ENCODE measurements around the gene TP73.

Gene TP73

DNA sequence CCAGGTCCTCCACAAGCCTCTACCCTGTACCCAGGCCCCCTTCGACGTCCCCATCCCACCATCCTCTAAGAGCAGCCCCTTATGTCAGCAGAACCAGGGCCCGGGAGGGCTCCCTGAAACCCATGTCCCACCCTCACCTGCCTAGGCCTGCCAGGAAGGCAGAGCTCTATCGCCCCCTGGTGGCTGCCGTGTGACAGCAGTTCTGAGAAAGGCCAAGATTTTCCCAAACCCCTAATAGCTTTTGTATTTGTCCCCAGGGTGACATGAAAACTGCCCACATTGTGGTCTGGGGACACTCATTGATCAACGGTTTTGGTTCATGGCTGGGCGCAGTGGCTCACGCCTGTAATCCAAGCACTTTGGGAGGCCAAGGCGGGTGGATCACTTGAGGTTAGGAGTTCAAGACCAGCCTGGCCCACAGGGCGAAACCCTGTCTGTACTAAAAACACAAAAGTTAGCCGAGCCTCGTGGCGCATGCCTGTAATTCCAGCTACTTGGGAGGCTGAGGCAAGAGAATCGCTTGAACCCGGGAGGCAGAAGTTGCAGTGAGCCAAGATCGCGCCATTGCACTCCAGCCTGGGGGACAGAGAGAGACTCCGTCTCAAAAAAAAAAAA, 72.2 kb downstream of the TP73 start:
- DNase-seq: peak in 45 of 56 donors; percentile 11 to 84 (median 47)

DNA sequence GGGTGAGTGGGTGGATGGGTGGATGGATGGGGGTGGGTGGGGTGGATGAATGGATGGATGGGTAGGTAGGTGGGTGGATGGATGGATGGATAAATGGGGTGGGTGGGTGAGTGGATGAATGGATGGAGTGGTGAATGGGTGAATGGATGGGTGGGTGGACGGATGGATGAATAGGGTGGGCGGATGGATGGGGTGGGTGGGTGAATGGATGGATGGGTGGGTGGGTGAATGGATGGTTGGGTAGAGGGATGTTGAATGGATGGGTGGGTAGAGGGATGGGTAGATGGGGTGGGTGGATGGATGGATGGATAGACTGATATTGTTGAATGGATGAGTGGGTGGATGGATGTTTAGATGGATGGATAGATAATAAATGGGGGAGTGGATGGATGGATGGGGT, 73.0 kb downstream of the TP73 start:
- no peak for DNase-seq

DNA sequence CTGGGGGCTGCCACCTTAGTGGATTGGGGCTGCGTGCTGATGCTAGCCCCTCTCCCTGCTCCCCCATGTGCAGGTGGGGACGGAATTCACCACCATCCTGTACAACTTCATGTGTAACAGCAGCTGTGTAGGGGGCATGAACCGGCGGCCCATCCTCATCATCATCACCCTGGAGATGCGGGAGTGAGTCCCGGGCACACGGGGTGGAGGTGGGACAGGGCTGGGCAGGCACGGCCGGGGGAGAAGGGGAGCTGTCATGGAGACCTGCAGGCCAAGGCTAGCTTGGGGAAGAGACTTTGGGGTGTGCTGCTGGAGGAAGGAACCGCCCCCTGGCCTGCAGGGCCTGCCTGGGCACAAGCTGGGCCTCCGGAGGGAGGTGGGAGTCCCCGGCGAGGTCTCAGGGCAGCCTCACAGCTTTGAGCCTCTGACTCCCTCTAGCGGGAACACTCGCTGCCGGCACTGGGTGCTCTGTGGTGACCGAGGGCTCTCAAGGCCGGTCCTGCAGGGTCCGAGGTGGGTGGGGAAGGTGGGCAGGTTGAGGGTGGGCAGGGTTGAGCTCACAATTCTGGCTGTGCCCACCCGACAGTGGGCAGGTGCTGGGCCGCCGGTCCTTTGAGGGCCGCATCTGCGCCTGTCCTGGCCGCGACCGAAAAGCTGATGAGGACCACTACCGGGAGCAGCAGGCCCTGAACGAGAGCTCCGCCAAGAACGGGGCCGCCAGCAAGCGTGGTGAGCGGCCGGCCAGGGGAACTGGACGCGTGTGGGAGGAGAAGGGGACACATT, 74.9 kb downstream of the TP73 start:
- DNase-seq: peak in 28 of 56 donors; percentile 18 to 69 (median 42)

DNA sequence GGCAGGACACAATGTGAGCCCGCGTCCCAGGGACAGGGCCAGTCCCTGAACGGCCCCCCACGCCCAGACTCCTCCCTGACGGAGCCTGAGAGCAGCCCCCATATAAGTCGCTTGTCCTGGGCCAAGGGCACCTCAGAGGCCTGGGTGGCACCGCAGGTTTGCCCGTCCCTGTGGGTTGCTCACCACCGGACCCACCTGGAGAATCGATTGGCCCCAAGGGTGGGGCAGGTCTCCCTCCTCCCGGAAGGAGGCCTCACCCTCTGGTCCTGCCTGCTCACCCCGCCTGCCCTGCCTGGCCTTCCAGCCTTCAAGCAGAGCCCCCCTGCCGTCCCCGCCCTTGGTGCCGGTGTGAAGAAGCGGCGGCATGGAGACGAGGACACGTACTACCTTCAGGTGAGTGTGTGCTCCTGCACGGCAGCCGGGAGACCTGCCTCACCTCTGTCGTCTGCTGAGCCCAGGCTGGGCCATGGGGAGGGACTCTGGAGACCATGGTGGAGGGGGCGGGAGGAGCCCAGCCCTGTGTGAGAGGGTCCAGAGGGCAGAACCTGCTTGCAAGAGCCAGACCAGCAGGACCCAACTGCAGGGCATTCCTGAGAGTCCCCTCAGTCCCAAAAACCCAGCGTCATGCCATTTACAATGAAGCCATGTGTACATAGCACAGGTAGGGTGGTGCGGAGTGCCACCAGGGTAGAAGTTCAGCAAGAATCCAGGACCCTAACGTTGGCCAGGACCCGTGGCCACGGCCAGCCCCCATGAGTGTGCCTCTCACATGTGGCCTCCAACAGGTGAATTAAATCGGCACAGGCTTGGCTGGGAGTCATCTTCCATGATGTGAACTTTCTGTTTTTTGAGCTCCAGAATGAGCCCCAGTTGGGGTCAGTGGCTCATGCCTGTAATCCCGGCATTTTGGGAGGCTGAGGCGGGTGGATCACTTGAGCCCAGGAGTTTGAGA, 75.8 kb downstream of the TP73 start:
- DNase-seq: no peak

DNA sequence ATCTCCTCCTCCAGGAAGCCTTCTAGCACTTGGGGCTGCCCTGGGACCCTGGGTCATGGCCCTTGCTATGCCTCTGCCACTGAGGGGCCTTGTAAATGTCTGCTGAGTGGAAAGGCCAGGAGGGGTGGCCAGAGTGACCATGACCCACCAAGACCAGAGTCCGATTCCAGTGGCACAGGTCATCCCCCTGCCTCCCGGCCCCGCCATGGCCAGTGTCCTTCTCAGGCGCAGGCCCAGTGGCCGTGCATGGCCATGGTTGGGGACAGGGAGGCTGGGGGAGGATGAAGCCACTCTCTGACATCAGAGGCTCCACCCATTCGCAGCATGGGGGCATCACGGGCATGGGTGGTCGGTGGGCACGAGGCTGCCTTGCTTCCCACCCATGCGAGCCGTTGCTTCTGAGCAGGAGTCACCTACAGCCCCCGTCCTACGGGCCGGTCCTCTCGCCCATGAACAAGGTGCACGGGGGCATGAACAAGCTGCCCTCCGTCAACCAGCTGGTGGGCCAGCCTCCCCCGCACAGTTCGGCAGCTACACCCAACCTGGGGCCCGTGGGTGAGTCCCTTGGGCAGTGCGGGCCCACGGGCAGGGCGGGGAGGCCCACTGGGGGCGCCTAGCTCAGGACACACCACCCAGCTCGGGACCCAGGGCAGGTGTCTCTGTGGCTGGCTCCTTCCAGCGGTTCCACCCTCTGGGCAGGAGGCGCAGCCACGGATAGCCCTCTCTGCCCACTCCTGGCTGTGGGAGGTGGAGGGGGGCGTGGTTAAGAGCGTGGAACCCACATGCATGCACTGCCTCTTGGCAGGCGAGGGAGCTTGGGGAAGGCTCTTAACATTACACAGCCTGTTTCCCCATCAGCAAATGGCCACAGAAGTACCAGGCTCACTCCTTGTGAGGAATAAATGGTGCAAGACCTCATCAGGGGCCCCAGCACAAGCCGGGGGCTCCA, 77.6 kb downstream of the TP73 start:
- no peak for DNase-seq

DNA sequence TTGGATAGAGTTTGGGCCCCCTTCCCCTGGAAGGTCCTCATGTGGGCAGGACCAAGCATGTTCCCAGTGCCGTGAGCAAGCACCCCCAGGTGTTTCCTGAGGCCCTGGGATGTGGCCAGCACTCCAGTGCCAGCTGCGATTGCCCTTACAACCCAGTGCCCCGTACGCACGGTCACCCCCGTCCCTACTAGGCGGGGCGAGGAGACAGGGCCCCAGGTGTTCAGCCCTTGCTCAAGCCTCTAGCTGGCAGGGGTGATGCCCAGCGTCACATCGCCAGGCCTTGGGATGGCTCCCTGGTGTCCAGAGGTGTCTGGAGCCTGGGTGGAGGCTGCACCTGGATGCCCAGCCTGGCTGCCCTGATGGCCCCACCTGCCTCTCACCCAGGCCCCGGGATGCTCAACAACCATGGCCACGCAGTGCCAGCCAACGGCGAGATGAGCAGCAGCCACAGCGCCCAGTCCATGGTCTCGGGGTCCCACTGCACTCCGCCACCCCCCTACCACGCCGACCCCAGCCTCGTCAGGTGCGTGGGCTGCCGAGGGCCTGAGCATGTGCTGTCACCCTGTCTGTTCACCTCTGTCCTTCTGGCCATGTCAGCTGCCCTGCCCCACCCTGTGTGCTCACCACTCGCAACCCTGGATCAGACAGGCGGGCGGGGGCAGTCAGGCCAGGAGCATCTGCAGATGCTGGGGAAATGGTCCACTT, 78.4 kb downstream of the TP73 start:
- DNase-seq: no peak

DNA sequence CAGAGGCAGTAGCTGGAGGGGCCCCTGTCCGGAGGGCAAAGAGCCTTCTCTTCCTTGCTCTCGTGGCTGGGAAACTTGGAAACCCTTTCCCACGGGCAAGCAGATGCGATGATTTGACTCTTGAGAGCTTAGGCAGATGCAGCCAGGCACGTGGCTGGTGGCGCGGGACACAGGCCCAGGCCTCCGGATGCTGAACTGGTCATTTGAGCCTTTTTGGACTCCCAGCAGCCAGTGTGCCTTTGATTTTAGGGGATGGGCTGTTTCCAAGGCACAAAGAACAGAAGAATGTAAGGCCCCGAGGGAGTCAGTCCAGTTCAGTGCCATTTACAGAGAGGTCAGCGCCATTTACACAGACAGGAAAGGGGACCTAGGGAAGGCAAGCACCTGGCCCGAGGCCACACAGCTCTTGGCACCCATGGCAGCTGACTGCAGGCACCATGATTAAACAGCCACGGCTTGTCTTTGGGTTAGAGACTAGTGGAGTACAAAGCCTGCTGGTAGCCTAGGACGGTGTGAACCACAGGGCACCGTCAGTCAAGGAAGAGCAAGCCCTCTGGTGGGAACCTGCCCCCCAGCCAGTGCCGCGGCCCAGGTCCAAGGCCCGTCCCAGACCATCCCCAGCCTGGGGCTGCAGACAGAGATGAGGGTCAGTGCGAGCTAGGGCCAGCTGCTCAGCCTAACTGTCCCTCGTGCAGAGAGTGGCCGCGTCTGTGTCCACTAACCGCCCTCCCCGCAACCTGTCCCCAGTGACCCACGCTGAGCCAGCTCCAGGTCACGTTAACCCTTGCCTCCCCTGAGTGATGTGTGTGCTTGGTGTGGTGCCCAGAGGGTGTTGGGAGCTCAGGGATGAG, 79.5 kb downstream of the TP73 start:
- peak in 27 of 56 donors; percentile 8 to 69 (median 41) for DNase-seq

DNA sequence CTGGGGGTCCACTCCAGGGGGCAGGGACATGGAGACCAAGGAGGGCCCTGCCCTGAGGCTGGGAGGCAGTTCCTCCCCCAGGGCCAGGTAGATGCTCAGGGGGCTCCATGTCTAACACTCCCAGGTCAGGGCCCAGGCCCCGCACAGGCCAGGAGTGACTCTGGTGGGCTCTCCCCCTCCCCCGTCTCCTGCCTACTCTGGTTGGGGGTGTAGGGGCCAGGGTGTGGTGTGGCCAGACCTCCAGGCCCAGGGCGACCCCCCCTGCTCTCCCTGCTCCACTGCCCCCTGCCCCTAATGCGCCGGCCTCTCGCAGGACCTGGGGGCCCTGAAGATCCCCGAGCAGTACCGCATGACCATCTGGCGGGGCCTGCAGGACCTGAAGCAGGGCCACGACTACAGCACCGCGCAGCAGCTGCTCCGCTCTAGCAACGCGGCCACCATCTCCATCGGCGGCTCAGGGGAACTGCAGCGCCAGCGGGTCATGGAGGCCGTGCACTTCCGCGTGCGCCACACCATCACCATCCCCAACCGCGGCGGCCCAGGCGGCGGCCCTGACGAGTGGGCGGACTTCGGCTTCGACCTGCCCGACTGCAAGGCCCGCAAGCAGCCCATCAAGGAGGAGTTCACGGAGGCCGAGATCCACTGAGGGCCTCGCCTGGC, 80.2 kb downstream of the TP73 start:
- DNase-seq: no peak

DNA sequence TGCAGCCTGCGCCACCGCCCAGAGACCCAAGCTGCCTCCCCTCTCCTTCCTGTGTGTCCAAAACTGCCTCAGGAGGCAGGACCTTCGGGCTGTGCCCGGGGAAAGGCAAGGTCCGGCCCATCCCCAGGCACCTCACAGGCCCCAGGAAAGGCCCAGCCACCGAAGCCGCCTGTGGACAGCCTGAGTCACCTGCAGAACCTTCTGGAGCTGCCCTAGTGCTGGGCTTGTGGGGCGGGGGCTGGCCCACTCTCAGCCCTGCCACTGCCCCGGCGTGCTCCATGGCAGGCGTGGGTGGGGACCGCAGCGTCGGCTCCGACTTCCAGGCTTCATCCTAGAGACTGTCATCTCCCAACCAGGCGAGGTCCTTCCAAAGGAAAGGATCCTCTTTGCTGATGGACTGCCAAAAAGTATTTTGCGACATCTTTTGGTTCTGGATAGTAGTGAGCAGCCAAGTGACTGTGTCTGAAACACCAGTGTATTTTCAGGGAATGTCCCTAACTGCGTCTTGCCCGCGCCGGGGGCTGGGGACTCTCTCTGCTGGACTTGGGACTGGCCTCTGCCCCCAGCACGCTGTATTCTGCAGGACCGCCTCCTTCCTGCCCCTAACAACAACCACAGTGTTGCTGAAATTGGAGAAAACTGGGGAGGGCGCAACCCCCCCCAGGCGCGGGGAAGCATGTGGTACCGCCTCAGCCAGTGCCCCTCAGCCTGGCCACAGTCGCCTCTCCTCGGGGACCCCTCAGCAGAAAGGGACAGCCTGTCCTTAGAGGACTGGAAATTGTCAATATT, 81.0 kb downstream of the TP73 start:
- no peak for DNase-seq

DNA sequence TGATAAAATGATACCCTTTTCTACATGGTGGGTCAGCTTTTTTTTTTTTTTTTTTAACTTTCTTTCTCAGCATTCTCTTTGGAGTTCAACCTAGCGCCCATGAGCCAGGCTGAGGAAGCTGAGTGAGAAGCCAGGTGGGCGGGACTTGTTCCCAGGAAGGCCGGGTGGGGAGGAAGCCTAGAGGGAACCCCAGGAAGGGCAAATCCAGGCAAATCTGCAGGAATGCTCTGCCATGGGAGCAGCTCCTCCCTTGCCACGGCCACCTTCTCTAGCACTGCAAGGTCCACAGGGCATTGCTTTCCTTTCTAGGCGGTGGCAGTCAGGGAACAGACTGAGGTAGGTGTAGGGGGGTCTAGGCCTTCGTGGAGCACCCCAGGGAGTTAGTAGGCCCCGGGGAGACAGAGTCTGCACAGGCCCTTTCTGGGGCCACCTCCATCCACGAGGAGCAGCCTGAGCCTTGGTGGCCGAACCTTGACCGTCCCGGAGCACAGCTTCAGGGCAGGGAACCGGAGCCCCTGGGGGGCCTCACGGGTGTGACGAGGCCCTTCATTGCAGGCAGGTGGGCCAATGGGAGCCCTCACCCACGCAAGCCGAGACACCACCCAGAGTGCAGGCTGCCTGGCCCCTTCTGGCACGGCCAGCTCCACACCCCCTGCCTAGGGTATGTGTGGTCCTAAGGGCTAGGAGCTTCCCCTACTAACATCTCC, 81.7 kb downstream of the TP73 start:
- no peak for DNase-seq

DNA sequence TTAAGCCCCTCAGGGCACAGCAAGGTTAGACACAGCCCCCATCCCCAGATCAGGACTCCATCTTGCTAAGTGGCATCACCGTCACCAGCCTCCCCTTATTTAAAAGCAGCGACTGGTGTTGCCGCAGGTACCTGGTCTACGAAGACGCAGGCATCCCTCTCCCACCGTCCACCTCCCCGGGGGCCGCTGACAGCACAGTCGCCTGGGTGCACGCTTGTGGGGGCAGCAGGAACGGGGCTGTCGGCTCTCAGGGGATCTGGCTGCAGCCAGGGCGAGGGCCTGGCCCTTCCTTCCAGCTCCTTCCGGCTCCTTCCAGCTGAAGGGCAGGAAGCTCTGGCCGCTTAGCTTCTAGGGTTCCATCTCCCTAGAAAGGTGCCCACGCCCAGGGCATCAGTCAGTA, 82.3 kb downstream of the TP73 start:
- DNase-seq: no peak

DNA sequence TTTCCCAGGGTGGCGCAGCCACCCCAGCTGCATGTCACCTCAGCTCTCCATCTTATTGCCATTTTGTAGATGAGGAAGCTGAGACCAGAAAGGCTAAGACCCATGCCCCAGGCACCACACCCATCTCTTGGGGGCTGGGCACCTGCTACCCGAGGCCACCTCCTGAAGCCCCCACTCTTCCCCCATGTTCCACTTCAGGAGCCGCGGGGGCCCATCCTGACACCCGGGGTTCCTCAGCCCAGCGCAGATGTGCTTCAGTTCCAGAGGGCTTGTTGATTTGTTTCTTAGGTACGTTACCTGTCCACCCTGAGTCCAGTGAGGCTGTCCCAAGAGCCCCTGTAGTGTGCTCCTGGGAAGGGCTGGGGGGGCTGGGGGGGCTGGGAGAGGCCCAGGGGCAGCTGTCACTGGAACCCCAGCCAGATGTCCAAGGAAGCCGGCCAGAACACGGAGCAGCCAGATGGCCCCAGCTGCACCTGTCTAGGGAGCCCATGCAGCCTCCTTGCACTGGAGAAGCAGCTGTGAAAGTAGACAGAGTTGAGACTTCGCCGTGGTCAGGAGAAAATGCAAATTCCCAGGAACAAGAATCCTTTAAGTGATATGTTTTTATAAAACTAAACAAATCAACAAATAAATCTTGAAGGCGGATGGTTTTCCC, 82.8 kb downstream of the TP73 start:
- DNase-seq: no peak

DNA sequence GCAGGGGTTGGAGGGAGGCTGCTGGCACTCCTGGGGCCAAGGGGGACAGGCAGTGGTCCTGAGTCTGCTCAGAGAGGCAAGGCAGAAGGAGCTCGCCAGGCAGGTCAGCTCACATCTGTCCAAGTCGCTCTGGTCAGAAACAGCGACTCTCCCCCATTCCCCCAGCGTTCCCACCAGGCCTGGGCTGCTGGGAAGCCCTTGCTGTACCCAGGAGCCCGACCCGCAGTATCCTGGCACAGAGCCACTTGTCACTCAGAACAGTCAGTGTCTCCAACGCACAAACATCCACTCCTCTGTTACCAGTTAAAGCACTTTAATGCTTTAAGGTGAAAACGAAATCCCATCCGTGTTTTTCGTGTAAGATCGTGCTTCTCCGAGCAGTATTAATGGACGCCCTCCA, 83.4 kb downstream of the TP73 start:
- no peak for DNase-seq

DNA sequence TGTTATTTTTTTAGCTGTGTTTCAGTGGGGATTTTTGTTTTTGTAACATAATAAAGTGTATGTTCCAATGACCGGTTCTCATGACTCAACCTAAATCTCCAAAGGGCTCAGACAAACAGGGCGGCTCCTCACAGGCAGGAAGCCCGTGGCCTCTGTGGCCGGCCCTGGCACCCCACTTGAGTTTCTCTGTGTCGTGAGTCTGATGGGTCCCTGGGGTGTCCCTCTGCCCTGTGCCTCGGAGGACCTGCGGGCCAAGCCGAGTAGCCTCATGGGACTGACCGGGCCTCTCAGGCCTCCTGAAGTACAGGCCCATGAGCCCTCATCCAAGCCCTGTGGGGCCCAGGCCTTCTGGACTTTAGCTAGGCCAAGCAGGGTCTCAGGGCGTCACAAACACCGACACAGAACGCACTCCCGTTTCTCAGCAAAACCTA, 83.8 kb downstream of the TP73 start:
- DNase-seq: no peak

DNA sequence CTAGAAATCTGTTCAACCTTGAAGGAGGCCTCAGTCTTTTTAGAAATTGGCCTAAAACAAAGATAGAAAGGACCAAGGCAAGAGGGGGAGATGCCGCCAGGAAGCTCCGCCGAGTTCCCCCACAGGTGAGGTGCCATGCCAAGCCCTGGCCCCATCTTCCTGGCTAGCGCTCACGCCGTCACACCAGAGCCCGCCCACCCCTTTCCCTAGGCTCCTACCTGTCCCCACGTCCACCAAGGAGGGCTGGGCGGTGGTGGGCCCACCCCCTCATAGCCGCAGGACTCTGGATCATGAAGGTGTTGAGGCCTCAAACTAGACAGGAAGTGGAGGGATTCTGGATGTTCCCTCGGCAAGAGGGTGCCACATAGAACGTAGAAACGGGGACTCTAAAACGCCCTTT, 84.4 kb downstream of the TP73 start:
- DNase-seq: no peak

DNA sequence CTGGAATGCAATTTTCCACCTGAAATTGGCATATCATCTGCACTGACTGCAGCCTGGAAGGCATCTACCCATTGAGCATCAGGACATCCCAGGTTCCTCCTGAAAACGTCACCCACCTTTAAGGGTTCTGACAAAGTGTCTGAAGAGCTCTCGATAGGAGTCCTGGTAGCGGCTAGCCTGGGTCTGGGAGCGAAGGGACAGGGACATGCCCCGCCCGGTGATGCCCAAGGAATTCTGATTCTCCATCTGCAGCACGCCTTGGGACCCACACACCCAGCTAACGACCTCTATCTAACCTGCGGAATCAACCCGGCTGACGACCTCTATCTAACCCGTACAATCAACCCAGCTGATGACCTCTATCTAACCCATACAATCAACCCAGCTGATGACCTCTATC, 86.6 kb downstream of the TP73 start:
- DNase-seq: no peak

Data from amygdala (tissue), 56 donors.